ENCODE data around the gene PHACTR3.

PHACTR3 gene

GRCh38 chr20:59672576-59672975, 68.2 kb downstream of the PHACTR3 start:
- DNase-seq (ENCODE audit: low spot score): no peak

DNA sequence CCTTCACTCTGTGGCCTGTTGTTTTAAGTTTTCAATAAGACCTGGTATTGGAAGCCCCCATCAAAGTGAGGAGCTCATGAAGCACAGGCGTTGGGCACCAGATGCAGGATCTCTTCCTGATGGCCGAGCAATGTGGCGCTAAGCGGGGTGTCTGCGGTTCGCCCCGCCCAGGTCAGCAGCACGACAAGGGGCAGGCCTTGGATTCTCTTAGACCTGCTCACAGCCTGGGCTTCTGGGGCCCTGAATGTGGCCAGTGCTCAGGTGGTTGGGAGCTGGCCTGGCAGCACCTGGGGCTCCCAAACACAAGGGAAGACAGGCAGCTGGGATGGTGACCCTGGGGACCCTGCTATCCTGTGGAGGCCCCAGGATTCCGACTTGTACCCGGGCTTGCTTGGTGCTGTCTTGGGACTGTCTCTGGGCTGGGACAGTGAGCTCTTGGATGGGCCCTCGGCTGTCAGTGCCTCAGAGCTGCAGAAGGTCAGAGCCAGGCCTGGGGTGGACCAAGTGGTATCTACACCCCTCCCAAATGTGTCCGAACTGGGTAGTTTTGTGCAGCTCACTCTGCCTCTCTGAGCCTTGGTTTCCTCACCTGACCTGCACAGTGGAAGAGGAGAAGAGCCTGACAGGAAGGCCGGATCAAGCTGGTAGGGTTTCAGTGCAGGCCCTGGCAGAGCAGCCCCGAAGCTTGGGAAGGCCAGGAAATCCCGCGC, 69.1 kb downstream of the PHACTR3 start:
- DNase-seq (ENCODE audit: low spot score): no peak

GRCh38 chr20:59673998-59674445, 69.7 kb downstream of the PHACTR3 start:
- no peak for DNase-seq (ENCODE audit: low spot score)

GRCh38 chr20:59676126-59676850, 71.9 kb downstream of the PHACTR3 start:
- DNase-seq (ENCODE audit: low spot score): no peak

- no peak for DNase-seq (ENCODE audit: low spot score)
Observed at GRCh38 chr20:59676851-59677182, 72.5 kb downstream of the PHACTR3 start.

- DNase-seq (ENCODE audit: low spot score): no peak
Observed at GRCh38 chr20:59677586-59677985, 73.2 kb downstream of the PHACTR3 start.

GRCh38 chr20:59678288-59678687, 73.9 kb downstream of the PHACTR3 start:
- no peak for DNase-seq (ENCODE audit: low spot score)

DNA sequence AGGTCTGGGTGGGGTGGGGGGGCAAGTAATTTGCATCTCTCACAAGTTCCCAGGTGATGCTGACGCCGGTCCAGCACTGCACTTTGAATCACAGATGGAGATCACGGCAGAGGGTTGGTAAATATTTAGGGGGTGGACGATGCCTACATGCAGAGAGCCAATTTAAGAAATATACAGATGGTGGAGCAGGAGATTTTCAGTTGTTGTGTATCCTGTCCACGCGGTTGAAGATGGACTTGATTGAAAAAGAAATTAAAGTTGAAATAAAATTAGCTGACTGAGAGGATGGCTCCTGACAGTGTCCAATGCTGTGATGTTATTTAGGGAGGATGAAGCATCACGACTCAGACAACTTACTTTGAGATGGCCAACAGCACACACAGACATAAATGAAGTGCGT, 74.6 kb downstream of the PHACTR3 start:
- no peak for DNase-seq (ENCODE audit: low spot score)

DNA sequence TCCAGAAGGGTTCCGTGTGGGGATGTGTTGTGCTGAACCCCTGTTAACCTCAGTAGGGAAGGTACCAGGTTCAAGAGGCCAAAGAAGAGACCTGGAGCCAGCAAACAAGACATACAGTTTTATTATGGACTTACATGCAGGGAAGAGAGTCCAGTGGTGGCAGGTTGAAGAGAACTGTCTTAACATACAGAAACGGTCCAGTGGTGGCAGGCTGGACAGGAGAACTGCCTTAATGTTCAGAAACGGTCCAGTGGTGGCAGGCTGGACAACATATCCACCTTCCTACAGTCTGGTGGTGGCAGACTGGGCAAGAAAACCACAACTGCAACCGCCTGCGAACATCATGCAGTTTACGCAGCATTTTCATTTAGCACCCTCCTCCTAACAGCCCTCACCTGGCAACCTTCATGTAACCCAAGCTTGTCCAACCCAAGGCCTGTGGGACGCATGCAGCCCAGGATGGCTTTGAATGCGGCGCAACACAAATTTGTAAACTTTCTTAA, 75.9 kb downstream of the PHACTR3 start:
- DNase-seq (ENCODE audit: low spot score): no peak

GRCh38 chr20:59680852-59681251, 76.5 kb downstream of the PHACTR3 start:
- no peak for DNase-seq (ENCODE audit: low spot score)

DNA sequence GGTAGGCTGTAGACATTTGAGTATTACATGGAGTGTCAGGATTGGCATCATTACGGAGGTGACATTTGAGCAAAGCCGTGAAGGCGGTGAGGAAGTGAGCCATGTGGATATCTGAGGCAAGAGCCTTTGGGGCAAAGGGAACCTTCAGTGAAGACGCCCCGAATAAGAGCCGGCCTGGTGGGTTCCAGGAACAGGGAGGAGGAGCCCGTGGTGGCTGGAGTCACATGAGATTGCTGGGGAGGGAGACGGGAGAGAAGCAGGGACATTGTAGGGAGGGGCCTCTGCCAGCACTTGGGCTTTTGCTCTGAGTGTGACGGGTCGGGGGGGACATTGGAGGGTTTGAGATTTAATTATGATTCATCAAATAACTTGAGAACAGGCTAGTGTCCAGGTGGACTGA, 78.3 kb downstream of the PHACTR3 start:
- DNase-seq (ENCODE audit: low spot score): no peak

DNA sequence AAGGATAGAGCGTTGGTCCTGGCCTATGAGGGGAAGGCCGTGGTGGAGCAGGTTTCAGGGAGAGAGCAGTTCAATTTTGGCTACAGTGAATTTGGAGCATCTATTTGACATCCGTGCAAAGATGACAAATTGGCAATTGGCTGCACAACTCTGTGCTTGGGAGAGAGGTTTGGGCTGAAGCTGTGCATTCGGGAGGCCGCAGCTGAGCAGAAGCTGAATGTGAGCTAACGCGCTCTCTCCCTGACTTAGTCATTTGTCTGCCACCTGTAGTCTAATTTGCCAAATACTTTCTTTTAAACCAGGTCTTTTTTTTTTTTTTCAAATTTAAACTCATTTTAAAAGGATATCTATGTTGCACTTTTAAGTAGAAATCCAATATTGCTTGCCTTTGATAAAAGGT, 78.8 kb downstream of the PHACTR3 start:
- DNase-seq (ENCODE audit: low spot score): no peak

GRCh38 chr20:59684685-59685242, 80.4 kb downstream of the PHACTR3 start:
- no peak for DNase-seq (ENCODE audit: low spot score)

DNA sequence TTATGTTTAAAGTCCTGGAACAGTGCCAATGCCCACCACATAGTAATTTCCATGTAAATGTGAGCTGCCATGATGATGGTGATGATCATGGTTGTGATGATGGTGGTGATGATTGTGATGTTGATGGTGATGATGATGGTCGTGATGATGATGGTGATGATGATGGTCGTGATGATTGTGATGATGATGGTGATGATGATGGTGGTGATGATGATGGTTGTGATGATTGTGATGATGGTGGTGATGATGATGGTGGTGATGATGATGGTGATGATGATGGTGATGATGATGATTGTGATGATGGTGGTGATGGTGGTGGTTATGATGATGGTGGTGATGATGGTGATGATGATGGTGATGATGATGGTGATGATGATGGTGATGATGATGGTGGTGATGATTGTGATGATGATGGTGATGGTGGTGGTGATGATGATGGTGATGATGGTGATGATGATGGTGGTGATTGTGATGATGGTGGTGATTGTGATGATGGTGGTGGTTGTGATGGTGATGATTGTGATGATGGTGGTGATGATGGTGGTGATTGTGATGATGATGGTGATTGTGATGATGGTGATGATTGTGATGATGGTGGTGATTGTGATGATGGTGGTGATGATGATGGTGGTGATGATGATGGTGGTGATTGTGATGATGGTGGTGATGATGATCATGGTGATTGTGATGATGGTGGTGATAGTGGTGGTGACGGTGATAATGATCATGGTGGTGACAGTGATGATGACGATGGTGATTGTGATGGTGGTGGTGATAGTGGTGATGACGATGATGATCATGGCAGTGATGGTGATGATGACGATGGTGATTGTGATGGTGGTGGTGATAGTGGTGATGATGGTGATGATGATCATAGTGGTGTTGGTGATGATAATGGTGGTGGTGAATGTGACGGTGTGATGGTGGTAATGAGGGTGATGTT, 82.3 kb downstream of the PHACTR3 start:
- DNase-seq (ENCODE audit: low spot score): no peak

DNA sequence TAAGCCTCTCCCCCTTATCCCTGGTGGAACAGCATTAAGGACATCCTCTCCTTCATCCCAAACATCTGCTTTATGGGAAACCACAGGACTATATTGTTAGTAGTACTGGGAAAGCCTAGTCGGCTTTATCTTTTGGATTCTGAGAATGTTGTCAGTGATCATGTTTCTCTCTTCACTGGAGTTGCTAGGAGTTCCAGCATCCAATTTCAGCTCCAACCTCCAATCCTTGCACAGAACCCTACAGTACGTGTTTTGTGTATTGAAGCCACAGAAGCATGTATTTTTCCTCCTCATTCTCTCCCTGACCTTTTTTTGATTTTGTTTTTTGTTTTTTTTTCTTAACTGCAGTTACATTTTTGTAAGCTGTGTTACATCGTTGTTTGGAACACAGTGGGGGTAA, 84.0 kb downstream of the PHACTR3 start:
- no peak for DNase-seq (ENCODE audit: low spot score)

DNA sequence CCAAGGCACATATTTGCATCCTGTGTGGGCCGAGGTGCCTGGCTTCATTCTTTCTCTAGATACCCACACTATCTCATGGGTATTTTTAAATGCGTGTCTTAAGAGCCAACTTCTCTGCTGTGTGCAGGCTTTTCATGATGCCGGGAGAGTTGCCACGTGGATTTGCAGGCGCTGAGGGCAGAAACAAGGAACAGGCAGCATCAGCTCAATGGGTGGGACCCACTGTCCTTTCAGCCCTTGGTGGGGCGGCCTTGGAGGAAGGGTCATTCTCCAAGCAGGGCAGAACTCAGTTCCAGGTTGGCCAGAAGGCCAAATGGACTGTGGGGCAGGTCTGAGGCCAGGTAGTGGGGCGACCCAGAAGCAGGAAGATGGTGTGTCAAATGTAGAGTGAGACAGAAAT, 84.7 kb downstream of the PHACTR3 start:
- DNase-seq (ENCODE audit: low spot score): no peak

DNA sequence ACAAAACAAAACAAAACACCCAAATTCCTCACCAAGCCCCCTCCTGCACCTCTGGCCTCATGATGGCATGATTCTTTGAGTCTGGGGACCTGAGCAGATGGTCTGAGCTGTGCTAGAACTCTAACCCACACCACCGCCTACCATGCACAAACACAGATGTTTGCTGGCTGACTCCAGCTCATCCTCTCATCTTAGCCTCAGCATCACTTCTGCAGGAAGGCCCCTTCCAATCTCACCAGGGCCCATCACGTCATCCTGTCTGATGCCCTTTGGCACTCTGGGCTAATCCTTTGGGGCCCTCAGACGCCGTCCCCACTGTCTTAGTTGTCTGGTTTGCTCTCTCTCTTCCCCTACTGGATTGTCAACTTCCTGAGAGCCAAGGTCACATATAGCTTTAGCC, 85.8 kb downstream of the PHACTR3 start:
- no peak for DNase-seq (ENCODE audit: low spot score)

DNA sequence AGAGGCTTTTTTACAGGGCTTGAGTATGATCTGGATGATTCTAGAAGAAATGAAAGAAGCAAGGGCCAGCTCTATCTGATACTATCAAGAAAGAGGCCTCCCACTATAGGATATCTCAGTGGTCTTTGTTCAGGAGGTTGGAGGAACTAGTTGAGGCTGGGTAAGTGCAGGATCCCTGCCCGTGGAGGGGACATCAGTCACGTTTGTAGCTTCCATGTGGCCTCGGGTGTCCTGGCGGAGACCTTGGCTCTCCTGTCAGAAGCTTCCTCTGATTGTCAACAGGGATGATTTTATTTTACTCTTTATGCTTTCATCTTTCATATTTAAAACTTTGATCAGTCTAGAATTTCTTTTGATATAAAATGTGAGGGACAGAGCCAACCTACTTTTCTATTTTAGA, 86.6 kb downstream of the PHACTR3 start:
- DNase-seq (ENCODE audit: low spot score): no peak

DNA sequence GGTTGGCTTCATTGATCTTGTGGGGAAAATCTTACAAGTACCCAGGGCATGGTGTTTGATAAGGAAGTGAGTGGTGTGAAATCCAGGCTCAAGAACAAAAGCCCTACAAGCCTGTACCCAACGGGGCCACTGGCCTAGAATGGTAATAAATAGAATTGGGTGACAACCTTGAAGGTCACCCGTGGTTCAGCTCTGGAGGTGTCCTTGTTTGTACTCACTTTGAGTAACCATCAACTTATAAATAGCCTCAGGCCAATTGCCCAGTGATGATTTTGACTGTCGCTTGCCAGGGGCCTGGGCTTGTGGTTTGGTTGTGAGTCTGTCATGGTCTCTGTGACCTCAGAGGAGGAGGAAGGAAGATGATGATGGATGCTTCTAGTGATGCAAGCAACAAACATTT, 87.8 kb downstream of the PHACTR3 start:
- DNase-seq (ENCODE audit: low spot score): no peak

DNA sequence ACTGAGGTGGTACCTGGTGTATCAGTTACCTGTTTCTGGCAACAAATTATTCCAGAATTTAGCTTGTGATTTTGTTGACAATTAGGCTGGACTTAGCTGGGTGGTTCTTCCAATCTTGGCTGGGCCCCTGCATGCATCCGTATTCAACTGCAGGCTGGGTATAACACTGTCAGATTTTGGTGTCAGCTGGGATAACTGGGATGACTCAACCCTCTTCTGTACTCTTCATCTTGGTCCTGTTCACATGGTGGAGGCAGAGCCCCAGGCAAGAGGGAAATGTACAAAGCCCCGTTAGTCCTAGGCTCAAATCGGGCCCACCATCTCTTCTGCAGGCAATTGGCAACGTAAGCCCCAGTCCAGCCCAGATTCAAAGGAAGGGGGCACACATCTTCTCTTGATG, 89.2 kb downstream of the PHACTR3 start:
- DNase-seq (ENCODE audit: low spot score): no peak

DNA sequence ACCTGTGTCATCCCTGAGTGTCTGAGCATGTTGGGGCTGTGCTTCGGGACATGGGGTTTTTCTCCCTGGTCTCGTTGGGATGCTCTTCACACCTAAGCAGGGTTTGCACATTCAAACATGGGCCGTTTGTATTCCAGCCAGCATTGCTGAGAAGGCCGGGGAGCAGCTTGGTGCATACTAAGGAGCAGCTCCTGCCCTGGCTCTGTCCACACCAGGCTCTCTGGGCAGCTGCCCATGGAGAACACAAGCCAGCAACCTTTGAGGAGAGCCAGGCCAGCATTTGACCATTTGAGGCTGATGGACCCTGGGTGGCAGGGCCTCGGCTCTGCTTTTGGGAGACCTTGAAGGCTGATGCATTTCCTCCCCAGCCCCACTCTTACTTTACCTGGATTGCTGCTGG, 92.1 kb downstream of the PHACTR3 start:
- DNase-seq (ENCODE audit: low spot score): no peak

- no peak for DNase-seq (ENCODE audit: low spot score)
Observed at GRCh38 chr20:59697068-59697467, 92.7 kb downstream of the PHACTR3 start.
